Stimulated activated effector memory CD8-positive, alpha-beta T cell treated with anti-CD3 and anti-CD28 coated beads, Interleukin-12 subunit alpha, Interleukin-12 subunit beta, amount 100 ng/mL, for 72 hours (primary cell): ENCODE results near the gene NKAIN2.

Experiments used
- ATAC-seq: fragments of 150-1000 bp; cut with Tn5 transposase; 2 replicates; pipeline ENCODE4 v1.10.0; 2021
- DNase-seq, 2 donors: peaks; one replicate each; pipeline ENCODE4 v3.0.0; 2021 to 2022; ENCODE audit warnings: low spot score in 2 of 2
- H3K27ac Mint-ChIP-seq: one replicate; pipeline ENCODE4 v1.8.0; 2022; ENCODE audit warnings: mild to moderate bottlenecking, mixed read lengths
- H3K36me3 Mint-ChIP-seq: one replicate; pipeline ENCODE4 v1.8.0; 2022; ENCODE audit warnings: mild to moderate bottlenecking, mixed read lengths
- H3K4me1 Mint-ChIP-seq: one replicate; pipeline ENCODE4 v1.8.0; 2022; ENCODE audit warnings: mixed read lengths
- H3K4me3 Mint-ChIP-seq: one replicate; pipeline ENCODE4 v1.8.0; 2022; ENCODE audit warnings: mild to moderate bottlenecking, mixed read lengths
- H3K9me3 Mint-ChIP-seq: one replicate; pipeline ENCODE4 v1.8.0; 2022; ENCODE audit warnings: mixed read lengths

Gene NKAIN2

DNA sequence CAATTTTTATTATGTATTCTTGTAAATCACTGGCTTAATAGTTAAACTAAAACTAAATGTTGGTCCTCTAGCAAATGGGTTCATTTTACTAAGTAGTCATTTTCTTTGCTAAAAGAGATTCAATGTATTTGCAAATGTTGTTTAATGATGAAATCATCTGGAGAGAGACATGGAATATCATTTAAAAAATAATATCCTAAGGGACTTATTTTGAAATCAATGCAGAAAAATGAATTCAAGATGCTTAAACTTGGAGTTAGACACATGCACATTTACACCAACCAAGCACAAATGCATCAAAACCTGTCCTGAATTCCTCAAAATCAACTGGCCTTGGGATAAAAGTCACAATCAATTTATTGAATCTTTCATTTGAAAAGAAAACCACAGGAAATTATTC, 993.6 kb downstream of the NKAIN2 start:
- no peak overlapping the region for H3K27ac Mint-ChIP-seq
- no peak overlapping the region for H3K4me3 Mint-ChIP-seq
- DNase-seq (no peak), ATAC-seq (no peak)
- H3K4me1 Mint-ChIP-seq, result no peaks in the 10 kb centered on the region
- H3K36me3 Mint-ChIP-seq, result no peaks in the 10 kb centered on the region
- H3K9me3 Mint-ChIP-seq, result peaks cover 8% of the 10 kb centered on the region

DNA sequence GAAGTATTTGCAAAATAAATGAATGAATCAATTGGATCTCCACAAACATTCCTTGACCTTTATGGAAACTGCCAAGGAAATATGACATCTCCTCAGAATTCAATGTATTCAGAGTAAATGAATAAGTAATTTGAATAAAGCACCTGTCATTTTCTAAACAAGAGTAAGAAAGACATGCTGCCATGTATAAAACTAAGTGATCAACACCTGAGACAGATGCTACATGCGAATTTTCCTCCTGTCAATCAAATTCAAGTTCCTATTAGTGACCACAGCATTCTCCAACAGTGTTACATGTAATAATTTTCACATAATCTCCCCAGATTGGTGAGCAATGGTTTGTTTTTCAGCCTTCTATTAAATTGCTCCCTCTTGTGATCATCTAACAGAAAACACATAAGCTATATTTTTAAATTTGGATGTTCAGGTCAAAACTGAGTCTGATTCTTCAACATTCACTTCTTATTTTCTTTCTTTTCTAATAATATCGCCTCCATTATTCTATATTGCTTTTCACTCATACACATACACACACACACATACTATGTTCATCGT, 995.4 kb downstream of the NKAIN2 start:
- Mint-ChIP-seq H3K9me3 (peaks cover 6% of the 10 kb centered on the region), H3K4me3 (no peak overlapping the region), H3K36me3 (no peaks in the 10 kb centered on the region), H3K27ac (no peak overlapping the region), H3K4me1 (no peaks in the 10 kb centered on the region)
- DNase-seq (no peak), ATAC-seq (no peak)

DNA sequence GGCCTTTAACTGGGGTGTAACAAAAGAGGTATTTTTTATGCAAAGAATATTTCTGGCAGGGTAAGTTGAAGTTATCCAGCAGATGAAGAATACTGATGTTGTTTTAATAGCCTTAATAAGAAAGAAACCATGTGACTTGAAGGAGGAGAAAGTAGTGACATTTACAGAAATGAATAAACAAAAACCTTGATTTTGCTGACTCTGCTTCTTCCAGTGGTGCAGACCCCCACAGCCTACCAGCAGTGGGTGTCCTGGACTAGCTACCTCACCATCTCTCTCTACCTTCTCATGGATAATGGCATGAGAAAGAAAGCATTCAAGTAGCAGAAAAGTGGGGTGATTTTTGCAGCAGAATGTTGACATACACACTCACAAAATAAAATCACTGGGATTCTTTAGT, 996.0 kb downstream of the NKAIN2 start:
- Mint-ChIP-seq H3K4me1 (no peaks in the 10 kb centered on the region), H3K9me3 (peaks cover 6% of the 10 kb centered on the region), H3K36me3 (no peaks in the 10 kb centered on the region), H3K4me3 (no peak overlapping the region), H3K27ac (no peak overlapping the region)
- ATAC-seq, result no peak
- DNase-seq, result no peak

DNA sequence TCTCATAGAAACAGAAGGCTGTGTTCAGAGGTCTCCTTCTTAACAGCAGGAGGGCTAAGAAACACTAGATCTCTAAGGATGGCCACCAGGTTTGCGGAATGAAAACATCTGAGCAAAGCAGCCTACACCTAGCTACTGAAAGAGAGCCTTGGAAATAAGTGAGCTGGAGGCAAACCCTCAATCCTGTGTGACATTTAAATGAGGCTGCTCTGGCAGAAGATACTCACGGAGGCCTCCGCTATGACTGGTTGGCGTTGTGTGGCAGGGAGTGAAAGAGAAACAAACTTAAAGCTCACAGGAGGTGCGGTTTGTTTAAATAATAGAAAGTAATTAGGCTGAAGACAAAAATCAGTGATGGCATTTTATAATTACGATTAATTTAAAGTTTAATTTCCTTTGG, 996.6 kb downstream of the NKAIN2 start:
- no peak for ATAC-seq
- Mint-ChIP-seq H3K4me3 (no peak overlapping the region), H3K4me1 (no peaks in the 10 kb centered on the region), H3K27ac (no peak overlapping the region), H3K36me3 (no peaks in the 10 kb centered on the region), H3K9me3 (peaks cover 6% of the 10 kb centered on the region)
- DNase-seq, result no peak

DNA sequence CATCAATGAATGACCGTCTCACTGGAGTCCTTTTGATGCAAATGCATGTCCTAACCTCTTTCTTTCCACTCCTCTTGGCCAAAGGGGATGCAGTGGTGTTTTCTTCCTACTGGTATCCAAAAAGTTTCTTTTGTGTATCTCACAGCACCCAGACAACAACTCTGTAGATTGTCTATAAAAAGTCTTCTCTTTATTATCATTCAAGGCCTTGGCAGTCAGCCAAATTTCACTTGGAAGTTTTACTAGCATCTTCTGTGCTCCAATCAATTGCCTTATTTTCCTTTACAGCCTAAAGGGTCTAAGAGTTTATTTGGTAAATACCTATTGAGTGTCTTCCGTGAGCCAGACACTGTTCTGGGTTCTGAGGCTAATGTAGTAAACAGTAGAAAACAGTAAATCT, 1008.4 kb downstream of the NKAIN2 start:
- H3K4me1 Mint-ChIP-seq, result no peaks in the 10 kb centered on the region

DNA sequence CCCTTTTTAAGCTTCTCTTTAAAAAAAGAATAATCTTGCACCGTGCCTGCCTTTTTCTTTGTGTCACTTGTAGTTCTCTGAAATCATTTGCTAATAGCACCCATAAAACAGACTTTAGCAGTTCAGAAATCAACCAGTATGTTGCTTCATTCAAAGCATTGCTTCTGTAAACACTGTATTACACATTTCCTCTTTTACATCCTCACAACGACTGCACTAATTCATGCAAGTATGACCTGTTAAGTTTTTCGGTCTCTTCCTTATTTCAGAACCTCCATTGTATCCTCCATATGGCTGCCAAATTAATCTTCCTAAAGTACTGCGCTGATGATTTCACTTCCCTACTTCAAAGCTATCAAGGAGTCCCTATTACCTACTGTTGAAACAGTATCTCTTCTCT, 1015.7 kb downstream of the NKAIN2 start:
- peaks cover 4% of the 10 kb centered on the region for H3K9me3 Mint-ChIP-seq
- ATAC-seq, result no peak
- H3K36me3 Mint-ChIP-seq, result no peaks in the 10 kb centered on the region
- no peak overlapping the region for H3K4me3 Mint-ChIP-seq
- no peak overlapping the region for H3K27ac Mint-ChIP-seq
- no peak for DNase-seq
- H3K4me1 Mint-ChIP-seq, result no peaks in the 10 kb centered on the region

More for the DNA sequence above, 1008.4 kb downstream of the NKAIN2 start:
- ATAC-seq (no peak), DNase-seq (no peak)
- Mint-ChIP-seq H3K27ac (no peak overlapping the region), H3K4me3 (no peak overlapping the region), H3K36me3 (no peaks in the 10 kb centered on the region), H3K9me3 (peaks cover 7% of the 10 kb centered on the region)

GRCh38 chr6:124822204-124822613, 1018.5 kb downstream of the NKAIN2 start:
- H3K27ac Mint-ChIP-seq, result no peak overlapping the region
- no peaks in the 10 kb centered on the region for H3K4me1 Mint-ChIP-seq
- H3K4me3 Mint-ChIP-seq, result no peak overlapping the region
- H3K9me3 Mint-ChIP-seq, result no peaks in the 10 kb centered on the region
- H3K36me3 Mint-ChIP-seq, result no peaks in the 10 kb centered on the region
- ATAC-seq, result no peak
- DNase-seq, result no peak

- no peak overlapping the region for H3K4me3 Mint-ChIP-seq
- no peak overlapping the region for H3K27ac Mint-ChIP-seq
- ATAC-seq (no peak), DNase-seq (no peak)
- no peaks in the 10 kb centered on the region for H3K36me3 Mint-ChIP-seq
- no peaks in the 10 kb centered on the region for H3K9me3 Mint-ChIP-seq
- no peaks in the 10 kb centered on the region for H3K4me1 Mint-ChIP-seq
Observed at GRCh38 chr6:124822721-124823120, 1019.1 kb downstream of the NKAIN2 start.

- Mint-ChIP-seq H3K36me3 (no peaks in the 10 kb centered on the region), H3K27ac (no peak overlapping the region), H3K4me3 (no peak overlapping the region), H3K9me3 (no peaks in the 10 kb centered on the region), H3K4me1 (no peaks in the 10 kb centered on the region)
- DNase-seq, result no peak
- ATAC-seq, result no peak
Observed at GRCh38 chr6:124823240-124824111, 1019.8 kb downstream of the NKAIN2 start.

GRCh38 chr6:124825564-124825963, 1021.9 kb downstream of the NKAIN2 start:
- H3K4me3 Mint-ChIP-seq, result no peak overlapping the region

DNA sequence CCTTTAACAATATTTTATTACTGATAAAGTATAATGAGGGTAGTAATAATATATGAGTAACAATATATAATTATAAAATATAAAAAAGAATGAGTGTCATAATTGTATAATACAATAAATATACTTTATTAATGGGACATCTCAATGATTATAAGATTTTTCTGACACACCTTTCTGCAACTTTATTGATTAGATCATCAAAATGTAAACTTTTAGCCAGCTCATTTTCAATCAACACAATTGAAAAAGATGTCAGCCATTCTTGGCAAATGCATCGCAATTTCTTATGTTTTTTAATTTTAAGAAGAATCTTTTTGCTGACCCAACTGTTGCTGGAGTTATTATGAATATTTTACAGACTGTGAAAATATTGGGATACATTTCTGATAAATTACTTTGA, 1026.2 kb downstream of the NKAIN2 start:
- Mint-ChIP-seq H3K4me3 (no peak overlapping the region), H3K9me3 (no peaks in the 10 kb centered on the region), H3K36me3 (no peaks in the 10 kb centered on the region), H3K27ac (no peak overlapping the region), H3K4me1 (no peaks in the 10 kb centered on the region)
- ATAC-seq, result no peak
- DNase-seq, result no peak

More at GRCh38 chr6:124825564-124825963, 1021.9 kb downstream of the NKAIN2 start:
- no peak overlapping the region for H3K27ac Mint-ChIP-seq
- no peaks in the 10 kb centered on the region for H3K4me1 Mint-ChIP-seq
- no peaks in the 10 kb centered on the region for H3K9me3 Mint-ChIP-seq
- no peak for ATAC-seq
- DNase-seq, result no peak
- H3K36me3 Mint-ChIP-seq, result no peaks in the 10 kb centered on the region

GRCh38 chr6:124830506-124830905, 1026.8 kb downstream of the NKAIN2 start:
- ATAC-seq, result no peak
- Mint-ChIP-seq H3K36me3 (no peaks in the 10 kb centered on the region), H3K9me3 (no peaks in the 10 kb centered on the region), H3K27ac (no peak overlapping the region), H3K4me1 (no peaks in the 10 kb centered on the region), H3K4me3 (no peak overlapping the region)
- no peak for DNase-seq

DNA sequence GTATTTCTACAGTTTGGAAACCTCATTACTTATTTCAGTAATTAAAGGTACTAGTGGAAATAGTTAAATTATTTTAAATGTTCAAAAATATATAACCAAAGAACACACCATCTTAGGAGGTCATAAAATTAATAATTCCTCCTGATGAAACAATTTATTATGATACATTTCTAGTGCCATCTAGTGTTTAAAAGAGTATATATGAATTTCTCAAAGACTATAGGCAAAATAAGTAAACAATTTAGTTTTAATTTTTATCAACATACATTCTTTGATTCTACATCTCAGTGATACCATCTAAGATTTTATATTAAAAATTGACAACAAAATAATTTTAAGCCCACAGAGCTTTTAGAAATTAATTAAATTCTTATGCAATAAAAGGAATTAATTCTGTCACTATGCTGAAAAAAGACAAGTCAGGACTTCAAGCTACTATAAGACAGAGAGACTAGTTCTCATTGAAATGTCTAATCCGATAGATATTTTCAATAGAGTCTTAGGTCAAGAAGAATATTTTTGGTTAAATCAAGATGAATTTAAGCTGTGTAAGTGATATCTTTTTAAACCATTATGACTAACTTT, 1050.8 kb downstream of the NKAIN2 start:
- no peak for DNase-seq
- Mint-ChIP-seq H3K4me3 (no peak overlapping the region), H3K36me3 (no peaks in the 10 kb centered on the region), H3K4me1 (no peaks in the 10 kb centered on the region), H3K9me3 (peaks cover 3% of the 10 kb centered on the region), H3K27ac (no peak overlapping the region)
- ATAC-seq, result no peak

DNA sequence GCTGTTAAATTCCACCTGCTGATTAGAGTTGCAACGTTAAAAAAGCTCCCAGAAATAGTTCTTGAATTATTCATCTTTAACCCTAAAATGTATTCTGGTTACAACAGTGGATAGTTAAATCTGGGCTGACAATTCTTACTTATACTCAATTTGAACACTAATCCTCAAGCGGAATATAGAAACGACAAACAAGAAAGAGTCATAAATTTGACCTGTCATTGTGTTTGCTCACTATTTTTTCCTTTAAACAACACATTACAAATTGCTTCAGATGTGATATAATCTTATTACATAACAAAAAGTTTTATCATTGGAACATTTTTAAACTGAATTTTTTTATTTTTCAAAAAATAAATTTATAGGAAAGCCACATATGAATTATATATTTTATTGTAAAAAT, 1054.1 kb downstream of the NKAIN2 start:
- Mint-ChIP-seq H3K36me3 (no peaks in the 10 kb centered on the region), H3K4me3 (no peak overlapping the region), H3K9me3 (no peaks in the 10 kb centered on the region), H3K4me1 (no peaks in the 10 kb centered on the region), H3K27ac (no peak overlapping the region)
- DNase-seq (no peak), ATAC-seq (no peak)

- H3K27ac Mint-ChIP-seq, result no peak overlapping the region
- DNase-seq, result no peak
- H3K36me3 Mint-ChIP-seq, result no peaks in the 10 kb centered on the region
- no peak overlapping the region for H3K4me3 Mint-ChIP-seq
- H3K4me1 Mint-ChIP-seq, result no peaks in the 10 kb centered on the region
- no peaks in the 10 kb centered on the region for H3K9me3 Mint-ChIP-seq
- no peak for ATAC-seq
Observed at GRCh38 chr6:124858564-124858963, 1054.9 kb downstream of the NKAIN2 start.

DNA sequence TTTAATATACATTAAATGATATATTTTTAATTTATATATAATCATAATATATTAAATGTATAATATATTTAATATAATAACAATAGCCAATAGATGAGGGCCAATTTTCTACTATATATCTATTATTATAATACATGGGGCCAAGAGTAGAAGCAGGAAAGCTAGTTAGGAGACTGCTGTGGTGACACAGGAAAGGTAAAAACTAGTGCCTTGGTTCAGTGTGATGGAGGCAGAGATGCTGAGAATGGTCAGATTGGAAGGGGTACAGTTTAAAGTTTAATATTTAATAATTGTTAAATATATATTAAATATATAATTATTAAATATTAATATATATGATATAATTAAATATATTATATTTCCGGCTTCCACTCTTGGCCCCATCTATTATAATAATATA, 1055.7 kb downstream of the NKAIN2 start:
- no peak for ATAC-seq

More for the DNA sequence above, 1055.7 kb downstream of the NKAIN2 start:
- no peak overlapping the region for H3K27ac Mint-ChIP-seq
- no peak overlapping the region for H3K4me3 Mint-ChIP-seq
- H3K4me1 Mint-ChIP-seq, result no peaks in the 10 kb centered on the region
- no peaks in the 10 kb centered on the region for H3K9me3 Mint-ChIP-seq
- no peaks in the 10 kb centered on the region for H3K36me3 Mint-ChIP-seq
- DNase-seq, result no peak
